Endometrial microvascular endothelial cells (primary cell): ENCODE results near the gene OIT3. TPM values are rescaled to one million over a fixed set of nuclear protein-coding genes. Genes with fewer than 3 reads are reported as not detected.

Experiments used
- in situ Hi-C: cut with HindIII; loops from 2 replicates; pipeline ENCODE4 v1.10.0; 2017; ENCODE audit warnings: low sequenced_read_pairs, low pct_unique_long_range_greater_than_20kb; ENCODE audit errors: inconsistent ontology term
- total RNA-seq: library from RNA; depleted of rRNA; stranded (reverse); fragments of >200 nt; gene quantifications from one replicate; pipeline ENCODE4 v1.2.3, GENCODE V29; 2015; ENCODE audit errors: inconsistent ontology term

OIT3 gene
- total RNA-seq, result not detected

GRCh38 chr10:72893136-72893798 is at the start of gene OIT3:
Gene OIT3 (plus strand): TSS chr10:72893739. CDS start chr10:72893799, 60 bp downstream.
- in situ Hi-C loops, result no loop called here

GRCh38 chr10:72846238-72846637 is 47.3 kb upstream of the OIT3 start:
- in situ Hi-C loops, result no loop called here

- in situ Hi-C loops, result no loop called here
Measured at GRCh38 chr10:72847681-72848080, 45.9 kb upstream of the OIT3 start.

- in situ Hi-C loops, result no loop called here
Measured at GRCh38 chr10:72850861-72851260, 42.7 kb upstream of the OIT3 start.

- in situ Hi-C loops, result no loop called here
Measured at GRCh38 chr10:72851509-72851908, 42.0 kb upstream of the OIT3 start.

- in situ Hi-C loops, result no loop called here
Measured at GRCh38 chr10:72852508-72852907, 41.0 kb upstream of the OIT3 start.

GRCh38 chr10:72855129-72855528 is 38.4 kb upstream of the OIT3 start:
- in situ Hi-C loops, result no loop called here

- in situ Hi-C loops, result no loop called here
Measured at GRCh38 chr10:72855790-72856189, 37.7 kb upstream of the OIT3 start.

GRCh38 chr10:72858067-72858466 is 35.5 kb upstream of the OIT3 start:
- in situ Hi-C loops, result no loop called here

GRCh38 chr10:72862957-72863356 is 30.6 kb upstream of the OIT3 start:
- in situ Hi-C loops, result no loop called here

GRCh38 chr10:72875250-72876055 is 18.1 kb upstream of the OIT3 start:
- in situ Hi-C loops, result no loop called here

GRCh38 chr10:72879245-72879644 is 14.3 kb upstream of the OIT3 start:
- in situ Hi-C loops, result no loop called here

GRCh38 chr10:72881291-72881690 is 12.2 kb upstream of the OIT3 start:
- in situ Hi-C loops, result no loop called here

GRCh38 chr10:72883861-72884260 is 9.7 kb upstream of the OIT3 start:
- in situ Hi-C loops, result no loop called here

GRCh38 chr10:72885953-72886352 is 7.6 kb upstream of the OIT3 start:
- in situ Hi-C loops, result no loop called here

- in situ Hi-C loops, result no loop called here
Measured at GRCh38 chr10:72886621-72887020, 6.9 kb upstream of the OIT3 start.

- in situ Hi-C loops, result no loop called here
Measured at GRCh38 chr10:72887043-72887442, 6.5 kb upstream of the OIT3 start.

GRCh38 chr10:72888151-72888638 is 5.3 kb upstream of the OIT3 start:
- in situ Hi-C loops, result no loop called here

GRCh38 chr10:72889391-72889831 is 4.1 kb upstream of the OIT3 start:
- in situ Hi-C loops, result no loop called here

- in situ Hi-C loops, result no loop called here
Measured at GRCh38 chr10:72890086-72890485, 3.5 kb upstream of the OIT3 start.
